Fibroblast of pulmonary artery (primary cell): ENCODE data around the gene BAIAP2L1.

Experiments
- DNase-seq: peaks from one replicate; pipeline ENCODE4 v3.0.0-alpha.2; 2010; ENCODE audit warnings: low read depth
- H3K4me3 ChIP-seq: replicated peaks from 2 replicates; pipeline ENCODE4 v1.5.1; 2011; ENCODE audit warnings: low read depth, mild to moderate bottlenecking, control low read depth, low read length, moderate library complexity
- CTCF ChIP-seq: IDR thresholded peaks from 2 replicates; pipeline ENCODE4 v1.5.1; 2011; ENCODE audit warnings: mild to moderate bottlenecking, control low read depth, low read length, inconsistent platforms; ENCODE audit errors: missing control alignments

Gene BAIAP2L1

GRCh38 chr7:98376711-98377110 is 24.2 kb downstream of the BAIAP2L1 start:
- H3K4me3 ChIP-seq = no peak overlapping the region
- TF ChIP-seq CTCF = no peak
- no peak for DNase-seq

- H3K4me3 ChIP-seq = no peak overlapping the region
- no peak for TF ChIP-seq CTCF
- DNase-seq = no peak
These were observed 25.2 kb downstream of the BAIAP2L1 start for GRCh38 chr7:98375664-98376063.

- H3K4me3 ChIP-seq = no peak overlapping the region
- TF ChIP-seq CTCF = no peak
- DNase-seq = no peak
These were observed 26.6 kb downstream of the BAIAP2L1 start for GRCh38 chr7:98374285-98374680.

- DNase-seq = peak; percentile 30
- H3K4me3 ChIP-seq = no peak overlapping the region
- TF ChIP-seq CTCF = no peak
These were observed 27.9 kb downstream of the BAIAP2L1 start for GRCh38 chr7:98372993-98373392.

GRCh38 chr7:98369726-98370125 is 31.2 kb downstream of the BAIAP2L1 start:
- TF ChIP-seq CTCF = no peak
- no peak overlapping the region for H3K4me3 ChIP-seq
- DNase-seq = no peak

- TF ChIP-seq CTCF = no peak
- no peak overlapping the region for H3K4me3 ChIP-seq
- DNase-seq = no peak
These were observed 32.2 kb downstream of the BAIAP2L1 start for GRCh38 chr7:98368716-98369115.

GRCh38 chr7:98366562-98366938 is 34.3 kb downstream of the BAIAP2L1 start:
- DNase-seq = no peak
- TF ChIP-seq CTCF = no peak
- no peak overlapping the region for H3K4me3 ChIP-seq
